ENCODE measurements around the gene KIF6.
A peak's percentile ranks its signal among the peaks of the same experiment; 100 is the strongest.
"Not testable (repeated sequence)": the region's sequence is repeated elsewhere in the genome, so short reads cannot be mapped to it uniquely, and the experiment has no call there.

The KIF6 gene

GRCh38 chr6:39302669-39303424 lies 422.4 kb downstream of the KIF6 start:
- DNase-seq: peak; percentile 80 to 81

- DNase-seq: no peak
Measured at GRCh38 chr6:39302011-39302410, 423.2 kb downstream of the KIF6 start.

GRCh38 chr6:39301606-39302005 lies 423.6 kb downstream of the KIF6 start:
- DNase-seq: no peak

- DNase-seq: no peak
Measured at GRCh38 chr6:39300739-39301138, 424.5 kb downstream of the KIF6 start.

GRCh38 chr6:39298061-39298460 lies 427.1 kb downstream of the KIF6 start:
- DNase-seq: no peak

- DNase-seq: no peak
Measured at GRCh38 chr6:39296745-39297640, 428.2 kb downstream of the KIF6 start.

GRCh38 chr6:39295611-39296011 lies 429.6 kb downstream of the KIF6 start:
- no peak for DNase-seq

GRCh38 chr6:39294899-39295298 lies 430.3 kb downstream of the KIF6 start:
- DNase-seq: no peak

- DNase-seq: no peak
Measured at GRCh38 chr6:39294133-39294532, 431.1 kb downstream of the KIF6 start.

- no peak for DNase-seq
Measured at GRCh38 chr6:39292637-39293036, 432.6 kb downstream of the KIF6 start.

GRCh38 chr6:39289490-39289889 lies 435.7 kb downstream of the KIF6 start:
- DNase-seq: no peak

GRCh38 chr6:39287601-39288000 lies 437.6 kb downstream of the KIF6 start:
- DNase-seq: no peak

- DNase-seq: not testable (repeated sequence)
Measured at GRCh38 chr6:39286596-39286995, 438.6 kb downstream of the KIF6 start.

GRCh38 chr6:39282774-39283173 lies 442.4 kb downstream of the KIF6 start:
- no peak for DNase-seq

GRCh38 chr6:39281312-39281980 lies 443.8 kb downstream of the KIF6 start:
- no peak for DNase-seq

- DNase-seq: no peak
Measured at GRCh38 chr6:39280247-39280731, 444.9 kb downstream of the KIF6 start.

Data from CD4-positive, alpha-beta T cell treated with Interleukin-4 for 1 hour (primary cell).